CD4-positive, alpha-beta T cell treated with Interleukin-2 at 100 ng/mL for 4 hours (primary cell): ENCODE results near the gene SFXN3.

Source experiments
- DNase-seq: peaks from one replicate; pipeline ENCODE4 v3.0.0-alpha.2; 2020; ENCODE audit warnings: low spot score

SFXN3 gene

DNA sequence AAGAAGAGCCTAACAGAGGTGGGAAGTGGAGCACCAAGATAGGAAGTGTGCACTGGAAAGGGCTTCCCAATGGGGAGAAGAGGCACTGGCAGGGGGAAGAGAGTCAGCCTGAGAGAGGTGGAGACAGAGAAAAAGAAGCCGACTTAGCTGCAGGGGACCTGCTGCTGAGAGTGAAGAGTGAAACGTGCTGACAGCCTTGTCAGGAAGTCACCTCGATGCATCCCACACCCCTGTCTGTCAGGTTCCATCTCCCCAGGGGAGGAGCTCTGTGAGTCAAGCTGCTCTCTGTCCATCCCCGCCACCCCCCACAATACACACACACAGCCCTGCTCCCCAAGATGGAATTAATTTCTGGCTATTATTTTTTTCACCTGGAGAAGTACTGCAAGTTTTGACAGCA lies 44.7 kb downstream of the SFXN3 start:
- no peak for DNase-seq

DNA sequence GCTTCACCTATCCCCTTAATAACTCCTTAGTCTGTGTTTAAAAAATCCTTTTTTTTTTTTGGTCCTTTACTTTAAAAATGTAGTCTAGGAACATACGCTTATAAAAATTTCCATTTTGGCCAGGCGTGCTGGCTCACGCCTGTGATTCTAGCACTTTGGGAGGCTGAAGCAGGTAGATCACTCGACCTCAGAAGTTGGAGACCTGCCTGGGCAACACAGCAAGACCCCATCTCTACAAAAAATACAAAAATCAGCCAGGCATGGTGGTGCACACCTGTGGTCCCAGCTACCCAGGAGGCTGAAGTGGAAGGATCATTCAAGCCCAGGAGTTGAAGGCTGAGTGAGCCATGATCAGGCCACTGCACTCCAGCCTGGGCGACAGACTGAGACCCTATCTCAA lies 45.6 kb downstream of the SFXN3 start:
- DNase-seq, result no peak

DNA sequence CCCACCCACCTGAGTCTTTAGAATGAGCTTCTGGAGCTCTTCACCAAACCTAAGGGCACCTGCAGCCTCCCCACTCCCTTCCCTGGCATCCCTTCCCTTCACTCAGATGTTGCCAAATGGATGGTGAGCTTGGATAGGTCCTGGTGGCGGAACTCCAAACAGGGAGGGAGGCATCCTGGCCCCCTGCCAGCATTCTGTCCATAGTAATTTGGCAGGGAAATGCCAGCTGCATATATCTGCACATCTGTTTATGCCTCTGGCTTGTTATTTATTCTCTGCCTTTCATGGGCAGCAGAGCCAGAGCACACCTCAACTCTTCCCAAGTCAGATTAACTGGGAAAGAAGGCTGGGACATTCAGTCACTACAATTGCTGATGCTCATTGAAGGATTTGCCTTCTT lies 48.8 kb downstream of the SFXN3 start:
- no peak for DNase-seq

- DNase-seq, result no peak
These were observed 50.2 kb downstream of the SFXN3 start for GRCh38 chr10:101080933-101081931.

DNA sequence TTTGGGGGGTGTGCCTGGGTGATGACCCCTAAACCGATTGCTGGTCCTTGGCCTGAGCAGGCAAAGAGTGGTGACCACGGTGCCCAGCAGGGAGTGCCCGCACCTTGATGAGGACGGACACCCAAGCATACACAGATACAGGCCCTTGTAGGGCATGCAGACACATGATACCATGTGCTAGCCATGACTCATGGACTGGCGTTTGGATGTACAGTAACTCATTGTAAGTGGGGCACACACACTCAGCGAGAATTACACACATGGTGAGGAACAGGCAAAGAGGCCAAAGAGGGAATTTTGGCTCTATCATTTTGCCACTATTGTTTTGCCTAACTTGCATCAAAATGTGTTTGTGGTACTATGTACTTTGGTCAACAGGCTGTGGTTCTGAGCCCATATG lies 54.8 kb downstream of the SFXN3 start:
- no peak for DNase-seq

DNA sequence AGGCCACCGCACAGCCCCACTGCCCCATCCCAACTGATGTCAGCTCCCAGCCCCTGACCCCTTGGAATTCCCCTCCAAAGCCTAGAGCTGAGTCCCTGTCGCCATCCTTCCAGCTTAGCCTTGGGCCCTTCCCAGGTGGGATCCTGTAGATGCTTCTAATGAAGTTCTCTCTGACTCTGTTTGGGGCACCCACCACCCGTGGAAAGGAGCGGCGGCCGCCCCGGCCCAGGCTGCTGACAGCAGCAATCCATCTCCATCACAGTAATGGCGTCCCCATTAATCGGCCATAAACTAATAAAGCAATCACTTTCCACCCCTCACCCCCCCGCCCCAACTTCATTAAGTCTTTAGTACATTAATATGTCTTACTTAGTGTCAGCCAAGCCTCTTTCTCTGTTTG lies 56.3 kb downstream of the SFXN3 start:
- DNase-seq, result no peak

GRCh38 chr10:101087965-101088364 lies 56.9 kb downstream of the SFXN3 start:
- no peak for DNase-seq

GRCh38 chr10:101089520-101090299 lies 58.7 kb downstream of the SFXN3 start:
- DNase-seq, result no peak

DNA sequence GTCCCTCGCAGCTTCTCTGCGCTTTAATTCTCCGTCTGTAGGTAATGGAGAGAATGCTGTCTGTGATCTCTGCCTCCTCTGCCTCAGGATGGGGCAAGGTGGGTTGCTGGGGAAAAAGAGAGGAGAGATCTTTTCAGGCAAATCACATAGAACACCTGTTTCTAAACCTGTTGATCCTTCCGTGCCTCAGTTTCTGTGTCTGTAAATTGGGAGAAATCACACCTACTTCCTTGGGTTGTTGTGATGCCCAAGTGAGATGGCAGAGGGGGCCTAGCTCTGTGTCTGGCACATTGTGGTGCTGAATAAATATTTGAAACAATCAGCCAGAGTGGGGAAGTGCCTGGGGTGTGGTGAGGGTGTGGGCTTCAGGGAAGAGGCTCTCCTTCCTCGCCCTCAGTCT lies 59.6 kb downstream of the SFXN3 start:
- DNase-seq, result no peak
